Measurements from ENCODE around the gene FAM168A.

DNA sequence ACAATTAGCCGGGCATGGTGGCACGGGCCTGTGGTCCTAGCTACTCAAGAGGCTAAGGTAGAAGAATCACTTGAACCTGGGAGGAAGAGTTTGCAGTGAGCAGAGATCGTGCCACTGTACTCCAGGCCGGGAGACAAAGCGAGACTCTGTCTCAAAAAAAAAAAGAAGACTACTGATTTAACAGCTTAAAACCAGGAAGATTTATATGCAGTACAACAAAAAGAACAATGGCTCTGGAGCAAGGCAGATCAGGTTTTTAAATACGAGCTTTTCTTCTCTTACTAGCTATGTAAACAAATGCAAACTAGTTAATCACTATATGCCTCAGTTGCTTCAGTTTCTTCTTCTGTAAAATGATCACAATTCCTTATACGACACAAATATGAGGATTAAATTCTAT lies 6.9 kb downstream of the FAM168A start:
- TF ChIP-seq RAD21 (conservative IDR thresholded peaks at IDR 0.05 in 1 of 2, IDR thresholded peaks at IDR 0.05 in 1 of 2): no peak
- no peak for TF ChIP-seq RNF2 (IDR thresholded peaks at IDR 0.05; ENCODE audit: borderline replicate concordance, low read depth)
- no peak for TF ChIP-seq KDM1A (IDR thresholded peaks at IDR 0.05; ENCODE audit: low read depth)
- TF ChIP-seq, protein P1, sequence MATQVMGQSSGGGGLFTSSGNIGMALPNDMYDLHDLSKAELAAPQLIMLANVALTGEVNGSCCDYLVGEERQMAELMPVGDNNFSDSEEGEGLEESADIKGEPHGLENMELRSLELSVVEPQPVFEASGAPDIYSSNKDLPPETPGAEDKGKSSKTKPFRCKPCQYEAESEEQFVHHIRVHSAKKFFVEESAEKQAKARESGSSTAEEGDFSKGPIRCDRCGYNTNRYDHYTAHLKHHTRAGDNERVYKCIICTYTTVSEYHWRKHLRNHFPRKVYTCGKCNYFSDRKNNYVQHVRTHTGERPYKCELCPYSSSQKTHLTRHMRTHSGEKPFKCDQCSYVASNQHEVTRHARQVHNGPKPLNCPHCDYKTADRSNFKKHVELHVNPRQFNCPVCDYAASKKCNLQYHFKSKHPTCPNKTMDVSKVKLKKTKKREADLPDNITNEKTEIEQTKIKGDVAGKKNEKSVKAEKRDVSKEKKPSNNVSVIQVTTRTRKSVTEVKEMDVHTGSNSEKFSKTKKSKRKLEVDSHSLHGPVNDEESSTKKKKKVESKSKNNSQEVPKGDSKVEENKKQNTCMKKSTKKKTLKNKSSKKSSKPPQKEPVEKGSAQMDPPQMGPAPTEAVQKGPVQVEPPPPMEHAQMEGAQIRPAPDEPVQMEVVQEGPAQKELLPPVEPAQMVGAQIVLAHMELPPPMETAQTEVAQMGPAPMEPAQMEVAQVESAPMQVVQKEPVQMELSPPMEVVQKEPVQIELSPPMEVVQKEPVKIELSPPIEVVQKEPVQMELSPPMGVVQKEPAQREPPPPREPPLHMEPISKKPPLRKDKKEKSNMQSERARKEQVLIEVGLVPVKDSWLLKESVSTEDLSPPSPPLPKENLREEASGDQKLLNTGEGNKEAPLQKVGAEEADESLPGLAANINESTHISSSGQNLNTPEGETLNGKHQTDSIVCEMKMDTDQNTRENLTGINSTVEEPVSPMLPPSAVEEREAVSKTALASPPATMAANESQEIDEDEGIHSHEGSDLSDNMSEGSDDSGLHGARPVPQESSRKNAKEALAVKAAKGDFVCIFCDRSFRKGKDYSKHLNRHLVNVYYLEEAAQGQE (IDR thresholded peaks at IDR 0.05): no peak
- TF ChIP-seq POLR2AphosphoS2 (conservative IDR thresholded peaks at IDR 0.05; ENCODE audit: low read length): no peak
- TF ChIP-seq RCOR1 (IDR thresholded peaks at IDR 0.05; ENCODE audit: low read depth, low read length): no peak
- TF ChIP-seq, protein P2, sequence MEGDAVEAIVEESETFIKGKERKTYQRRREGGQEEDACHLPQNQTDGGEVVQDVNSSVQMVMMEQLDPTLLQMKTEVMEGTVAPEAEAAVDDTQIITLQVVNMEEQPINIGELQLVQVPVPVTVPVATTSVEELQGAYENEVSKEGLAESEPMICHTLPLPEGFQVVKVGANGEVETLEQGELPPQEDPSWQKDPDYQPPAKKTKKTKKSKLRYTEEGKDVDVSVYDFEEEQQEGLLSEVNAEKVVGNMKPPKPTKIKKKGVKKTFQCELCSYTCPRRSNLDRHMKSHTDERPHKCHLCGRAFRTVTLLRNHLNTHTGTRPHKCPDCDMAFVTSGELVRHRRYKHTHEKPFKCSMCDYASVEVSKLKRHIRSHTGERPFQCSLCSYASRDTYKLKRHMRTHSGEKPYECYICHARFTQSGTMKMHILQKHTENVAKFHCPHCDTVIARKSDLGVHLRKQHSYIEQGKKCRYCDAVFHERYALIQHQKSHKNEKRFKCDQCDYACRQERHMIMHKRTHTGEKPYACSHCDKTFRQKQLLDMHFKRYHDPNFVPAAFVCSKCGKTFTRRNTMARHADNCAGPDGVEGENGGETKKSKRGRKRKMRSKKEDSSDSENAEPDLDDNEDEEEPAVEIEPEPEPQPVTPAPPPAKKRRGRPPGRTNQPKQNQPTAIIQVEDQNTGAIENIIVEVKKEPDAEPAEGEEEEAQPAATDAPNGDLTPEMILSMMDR (IDR thresholded peaks at IDR 0.05): no peak
- TF ChIP-seq JUN (IDR thresholded peaks at IDR 0.05): no peak
- no peak for TF ChIP-seq POLR2A (IDR thresholded peaks at IDR 0.05; ENCODE audit: low read length)
- TF ChIP-seq EHMT2 (IDR thresholded peaks at IDR 0.05; ENCODE audit: low read depth): no peak
- TF ChIP-seq, protein P3, sequence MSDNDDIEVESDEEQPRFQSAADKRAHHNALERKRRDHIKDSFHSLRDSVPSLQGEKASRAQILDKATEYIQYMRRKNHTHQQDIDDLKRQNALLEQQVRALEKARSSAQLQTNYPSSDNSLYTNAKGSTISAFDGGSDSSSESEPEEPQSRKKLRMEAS (IDR thresholded peaks at IDR 0.05): no peak
- no peak for TF ChIP-seq CBX2 (IDR thresholded peaks at IDR 0.05; ENCODE audit: borderline replicate concordance, low read depth)
- TF ChIP-seq EP300 (IDR thresholded peaks at IDR 0.05): no peak
- no peak for TF ChIP-seq HDAC2 (IDR thresholded peaks at IDR 0.05)

Data from A549 (cell line).